ENCODE data around the gene TMEM165.

TMEM165 gene

DNA sequence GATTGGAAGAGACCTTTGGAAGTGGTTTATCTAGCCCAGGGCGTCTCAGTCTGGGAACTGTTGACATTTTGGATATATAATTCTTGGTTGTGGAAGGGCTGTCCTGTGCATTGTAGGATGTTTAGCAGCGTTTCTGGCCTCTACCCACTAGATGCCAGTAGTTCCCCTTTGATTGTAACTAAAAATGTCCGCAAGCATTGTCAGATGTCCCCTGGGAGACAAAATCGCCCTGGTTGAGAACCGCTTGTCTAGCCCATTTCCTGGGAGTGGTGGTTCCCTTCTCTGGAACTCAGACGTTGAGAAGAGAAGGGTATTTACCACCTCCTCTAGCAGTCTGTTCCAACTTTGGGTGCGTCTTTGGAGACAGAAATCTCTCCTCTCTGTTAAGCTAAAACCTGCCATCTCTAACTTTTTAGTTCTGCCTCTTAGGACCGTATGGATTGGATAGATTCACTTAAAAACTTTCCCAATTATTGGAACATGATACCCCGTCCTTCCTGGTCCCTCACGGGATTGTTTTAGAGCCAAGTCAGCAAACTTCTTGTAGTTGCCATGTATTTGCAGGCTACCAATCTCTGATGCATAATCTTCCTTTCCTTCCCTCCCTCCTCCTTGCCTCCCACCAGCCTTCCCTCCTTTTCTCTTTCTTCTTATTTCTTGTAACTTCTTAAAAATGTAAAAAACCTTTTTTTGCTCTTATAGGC, 13.9 kb downstream of the TMEM165 start:
- no peak for DNase-seq

GRCh38 chr4:55410431-55410830, 14.7 kb downstream of the TMEM165 start:
- no peak for DNase-seq

DNA sequence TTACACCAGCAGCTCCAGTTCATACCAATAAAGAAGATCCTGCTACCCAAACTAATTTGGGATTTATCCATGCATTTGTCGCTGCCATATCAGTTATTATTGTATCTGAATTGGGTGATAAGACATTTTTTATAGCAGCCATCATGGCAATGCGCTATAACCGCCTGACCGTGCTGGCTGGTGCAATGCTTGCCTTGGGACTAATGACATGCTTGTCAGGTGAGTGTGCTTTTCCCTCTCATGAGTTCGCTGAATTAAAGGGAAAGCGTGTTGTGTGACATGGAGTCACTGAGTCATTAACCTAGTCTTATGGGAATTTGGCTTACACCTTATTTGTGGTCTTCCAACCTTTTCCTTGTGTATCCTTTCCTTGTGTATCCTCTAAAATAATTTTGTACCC, 15.9 kb downstream of the TMEM165 start:
- DNase-seq, result no peak

- DNase-seq, result no peak
Measured at GRCh38 chr4:55416176-55416575, 20.4 kb downstream of the TMEM165 start.

- DNase-seq, result no peak
Measured at GRCh38 chr4:55424791-55425190, 29.0 kb downstream of the TMEM165 start.

DNA sequence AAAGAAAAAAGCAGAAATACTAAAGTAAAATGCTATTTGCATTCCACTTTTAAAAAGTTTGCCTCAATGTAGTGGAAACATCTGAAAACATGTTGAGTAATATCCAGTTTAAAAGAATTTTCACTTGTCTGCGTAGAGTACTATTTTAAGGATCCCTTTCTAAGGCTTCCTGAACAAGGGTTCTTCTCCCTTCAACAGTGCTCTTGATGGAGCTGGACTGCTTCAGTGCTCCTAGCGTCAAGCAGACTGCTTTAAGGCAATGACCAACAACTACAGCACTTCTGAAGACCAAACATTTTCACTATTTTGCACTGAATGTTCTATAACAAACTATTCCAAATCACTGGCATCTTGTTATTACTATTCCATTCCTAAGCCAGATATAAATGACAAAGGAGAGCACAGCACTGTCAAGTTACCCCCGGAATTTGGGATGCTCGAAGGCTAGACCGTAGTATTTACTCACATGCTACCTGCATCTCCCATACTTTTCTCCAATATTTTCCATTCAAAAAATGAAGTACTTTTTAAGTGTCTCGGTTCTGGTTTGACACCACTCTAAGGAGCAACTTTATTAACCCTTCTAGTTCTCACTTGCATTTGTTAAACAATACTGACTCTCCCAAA, 36.1 kb downstream of the TMEM165 start:
- no peak for DNase-seq

DNA sequence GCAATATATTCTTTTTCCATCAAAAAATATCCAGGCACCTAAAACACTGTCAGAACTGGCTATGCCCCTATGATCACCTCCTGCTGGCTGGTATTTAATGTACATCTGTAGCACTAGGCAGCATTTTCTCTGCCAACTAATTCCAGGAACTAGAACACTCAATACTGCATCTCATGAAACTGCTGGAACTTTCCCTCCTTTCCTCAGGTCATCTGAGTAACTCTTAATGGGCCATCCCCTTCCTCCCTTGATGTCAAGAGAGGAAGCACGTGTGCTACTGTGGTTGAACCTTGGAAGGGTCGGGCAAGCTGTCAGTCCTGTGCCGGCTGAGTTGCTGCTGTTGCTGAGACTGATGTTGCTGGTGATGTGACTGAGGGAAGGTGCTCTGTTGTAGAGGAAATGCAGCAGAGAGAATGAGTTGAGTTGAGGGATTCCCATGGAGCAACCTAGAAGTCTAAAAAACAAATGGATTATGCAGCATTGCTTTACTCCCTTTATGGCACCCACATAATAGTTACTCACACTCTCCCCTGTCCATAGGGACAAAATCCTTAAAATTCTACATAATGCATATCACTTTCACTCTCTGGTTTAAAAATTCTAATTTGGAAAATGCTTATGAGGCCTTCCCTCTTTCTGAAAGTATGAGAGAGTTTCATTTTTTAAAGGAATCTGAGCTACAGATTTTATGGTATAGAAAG, 39.5 kb downstream of the TMEM165 start:
- no peak for DNase-seq

DNA sequence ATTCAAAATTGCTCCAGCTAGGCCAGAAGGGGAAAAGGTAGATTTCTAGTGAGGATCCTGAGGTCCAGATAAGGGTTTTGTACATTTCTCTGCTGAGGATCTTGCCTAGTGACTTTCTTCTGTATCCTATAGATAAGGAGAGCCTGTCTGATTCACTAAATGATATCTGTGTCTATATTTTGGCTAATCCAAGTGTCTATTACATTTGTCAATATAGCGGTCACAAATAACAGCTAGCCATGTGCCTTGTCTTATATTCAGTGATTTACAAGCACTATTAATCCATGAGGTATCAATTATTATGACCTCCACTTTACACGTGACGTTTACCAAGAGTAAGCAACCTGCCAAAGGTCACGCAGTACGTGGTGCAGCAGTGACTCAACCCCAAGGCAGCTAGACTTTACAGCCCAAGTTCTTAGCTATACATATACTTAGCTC, 41.6 kb downstream of the TMEM165 start:
- DNase-seq, result no peak

DNA sequence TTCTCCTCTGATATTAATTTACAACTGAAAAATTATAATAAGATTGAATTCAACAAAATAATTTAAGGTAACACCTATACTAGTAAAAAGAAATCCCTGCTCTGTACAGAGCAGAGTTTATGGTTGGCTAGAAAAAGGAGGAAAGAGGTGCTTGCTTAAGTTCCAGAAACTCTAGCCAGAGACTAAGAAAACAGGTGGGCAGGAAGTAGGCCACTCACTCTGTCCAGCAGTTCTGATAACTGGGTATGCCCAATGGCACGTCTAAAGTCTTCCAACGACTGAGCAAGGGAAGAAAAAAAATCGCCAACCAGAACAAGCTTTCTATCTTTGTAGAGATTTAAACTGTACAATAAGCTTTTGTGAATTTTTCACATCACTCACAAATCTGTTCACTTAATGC, 42.1 kb downstream of the TMEM165 start:
- no peak for DNase-seq

DNA sequence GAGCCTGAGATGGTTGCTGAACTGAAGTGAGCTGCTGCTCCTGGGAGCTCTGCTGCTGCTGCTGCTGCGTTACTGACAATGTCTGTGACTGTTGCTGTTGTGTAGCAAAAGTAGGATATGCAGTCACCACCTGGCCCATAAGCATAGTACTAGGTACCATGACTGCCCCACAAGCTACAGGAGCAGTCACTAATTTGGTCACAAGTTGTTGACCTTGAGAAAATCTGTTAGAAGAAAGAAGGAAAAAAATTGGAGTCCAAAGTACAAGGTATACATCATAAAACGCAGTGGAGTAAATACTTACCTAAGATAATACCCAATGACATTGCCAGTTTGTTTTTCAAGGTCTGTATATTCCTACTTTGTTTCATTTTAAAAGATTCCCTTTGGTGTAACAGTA, 42.6 kb downstream of the TMEM165 start:
- no peak for DNase-seq

DNA sequence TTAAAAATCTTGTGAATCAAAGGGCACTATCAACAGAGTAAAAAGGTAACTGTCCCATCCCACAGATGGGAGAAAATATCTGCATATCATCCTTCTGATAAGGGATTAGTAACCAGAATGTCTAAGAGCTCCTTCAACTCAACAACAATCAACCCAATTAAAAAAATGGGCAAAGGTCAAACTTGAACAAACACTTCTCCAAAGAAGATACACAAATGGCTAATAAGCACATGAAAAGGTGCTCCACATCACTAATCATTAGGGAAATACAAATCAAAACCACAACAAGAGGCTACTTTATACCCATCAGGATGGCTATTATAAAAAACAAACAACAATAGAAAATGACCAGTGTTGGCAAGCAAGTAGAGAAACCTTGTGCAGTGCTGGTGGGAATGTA, 43.3 kb downstream of the TMEM165 start:
- no peak for DNase-seq

- DNase-seq, result no peak
Measured at GRCh38 chr4:55440786-55441185, 45.0 kb downstream of the TMEM165 start.

- no peak for DNase-seq
Measured at GRCh38 chr4:55442541-55442940, 46.8 kb downstream of the TMEM165 start.

DNA sequence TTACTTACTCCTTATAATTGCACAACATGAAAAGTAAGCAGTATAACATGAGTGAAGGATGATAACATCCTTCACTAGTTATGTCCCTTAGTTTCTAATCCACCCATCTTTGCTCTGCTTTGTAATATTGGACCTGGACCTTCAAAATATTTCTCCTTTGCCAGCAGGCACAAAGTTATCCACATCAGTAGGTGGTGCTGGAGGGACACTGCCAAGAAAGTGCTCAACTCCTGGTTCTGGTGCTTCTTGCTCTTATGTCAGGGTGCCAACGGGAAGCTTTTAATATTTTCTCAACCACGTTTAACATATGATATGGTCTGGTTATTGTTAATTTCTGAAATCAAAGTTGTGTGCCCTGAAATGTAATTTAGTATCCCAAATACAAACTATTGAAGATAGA, 49.1 kb downstream of the TMEM165 start:
- DNase-seq, result no peak

- DNase-seq, result no peak
Measured at GRCh38 chr4:55445921-55446577, 50.3 kb downstream of the TMEM165 start.

DNA sequence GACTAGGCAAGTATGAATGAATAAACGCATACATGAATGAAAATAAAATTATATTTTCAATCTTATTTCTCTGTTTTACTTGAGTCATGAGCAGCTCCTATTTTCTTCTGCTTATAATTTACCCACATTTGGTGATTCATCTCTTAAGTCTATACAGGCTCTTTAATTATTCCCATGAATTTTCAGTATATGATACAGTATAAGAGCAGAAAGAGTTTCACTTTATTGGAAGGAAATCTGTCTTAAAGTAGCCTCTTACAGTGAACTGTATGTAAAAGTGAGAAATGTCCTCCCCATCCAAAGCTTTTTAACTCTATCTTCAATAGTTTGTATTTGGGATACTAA, 50.8 kb downstream of the TMEM165 start:
- no peak for DNase-seq

DNA sequence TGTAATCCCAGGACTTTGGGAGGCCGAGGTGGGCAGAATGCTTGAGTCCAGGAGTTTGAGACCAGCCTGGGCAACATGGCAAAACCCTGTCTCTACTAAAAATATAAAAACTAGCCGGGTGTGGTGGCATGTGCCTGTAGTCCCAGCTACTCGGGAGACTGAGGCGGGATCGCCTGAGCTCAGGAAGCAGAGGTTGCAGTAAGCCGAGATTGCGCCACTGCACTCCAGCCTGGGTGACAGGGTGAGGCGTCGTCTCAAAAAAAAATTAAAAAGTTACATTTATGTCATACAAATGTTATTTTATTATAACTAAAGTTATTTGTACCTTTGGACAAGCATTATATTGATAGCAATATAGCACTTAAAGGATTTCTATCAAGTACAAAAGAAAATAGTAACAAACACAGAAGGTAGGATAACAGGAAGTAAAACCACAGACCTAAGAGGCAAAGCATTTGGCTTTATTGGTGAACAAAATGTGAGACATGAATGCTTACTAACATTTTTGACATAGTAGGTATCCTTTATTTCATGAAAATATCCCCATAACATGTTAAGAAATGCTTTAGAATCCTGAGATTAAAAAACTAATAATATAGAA, 51.5 kb downstream of the TMEM165 start:
- DNase-seq, result no peak

GRCh38 chr4:55447831-55448230, 52.1 kb downstream of the TMEM165 start:
- no peak for DNase-seq

DNA sequence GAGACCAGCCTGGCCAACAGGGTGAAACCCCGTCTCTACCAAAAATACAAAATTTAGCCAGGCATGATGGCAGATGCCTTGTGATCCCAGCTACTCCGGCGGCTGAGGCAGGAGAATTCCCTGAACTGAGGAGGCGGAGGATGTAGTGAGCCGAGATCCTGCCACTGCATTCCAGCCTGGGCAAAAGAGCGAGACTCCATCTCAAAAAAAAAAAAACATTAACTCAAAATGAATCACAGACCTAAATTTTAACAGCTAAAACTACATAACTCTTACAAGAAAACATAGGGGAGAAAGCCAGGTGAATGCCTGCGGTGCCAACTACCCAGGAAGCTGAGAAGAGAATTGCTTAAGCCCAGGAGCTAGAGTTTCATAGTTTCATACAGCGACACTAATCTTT, 54.8 kb downstream of the TMEM165 start:
- no peak for DNase-seq

GRCh38 chr4:55458164-55458563, 62.4 kb downstream of the TMEM165 start:
- no peak for DNase-seq

- DNase-seq, result no peak
Measured at GRCh38 chr4:55458611-55459010, 62.9 kb downstream of the TMEM165 start.

DNA sequence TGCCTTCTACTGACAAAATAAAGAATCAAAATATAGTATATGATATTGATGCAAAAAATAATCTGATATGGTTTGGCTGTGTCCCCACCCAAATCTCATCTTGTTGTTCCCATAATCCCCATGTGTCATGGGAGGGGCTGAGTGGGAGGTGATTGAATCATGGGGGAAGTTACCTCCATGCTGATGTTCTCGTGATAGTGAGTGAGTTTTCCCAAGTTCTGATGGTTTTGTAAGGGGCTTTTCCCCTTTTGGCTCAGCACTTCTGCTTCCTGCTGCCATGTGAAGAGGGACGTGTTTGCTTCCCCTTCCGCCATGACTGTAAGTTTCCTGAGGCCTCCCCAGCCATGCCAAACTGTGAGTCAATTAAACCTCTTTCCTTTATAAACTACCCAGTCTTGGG, 70.2 kb downstream of the TMEM165 start:
- no peak for DNase-seq

- DNase-seq, result no peak
Measured at GRCh38 chr4:55468724-55469123, 73.0 kb downstream of the TMEM165 start.

Data from DMS79 treated with DMSO at 0.1 percent for 48 hours (cell line).